ENCODE data around the gene KRT222.
A peak's percentile ranks its signal among the peaks of the same experiment; 100 is the strongest.

The KRT222 gene

DNA sequence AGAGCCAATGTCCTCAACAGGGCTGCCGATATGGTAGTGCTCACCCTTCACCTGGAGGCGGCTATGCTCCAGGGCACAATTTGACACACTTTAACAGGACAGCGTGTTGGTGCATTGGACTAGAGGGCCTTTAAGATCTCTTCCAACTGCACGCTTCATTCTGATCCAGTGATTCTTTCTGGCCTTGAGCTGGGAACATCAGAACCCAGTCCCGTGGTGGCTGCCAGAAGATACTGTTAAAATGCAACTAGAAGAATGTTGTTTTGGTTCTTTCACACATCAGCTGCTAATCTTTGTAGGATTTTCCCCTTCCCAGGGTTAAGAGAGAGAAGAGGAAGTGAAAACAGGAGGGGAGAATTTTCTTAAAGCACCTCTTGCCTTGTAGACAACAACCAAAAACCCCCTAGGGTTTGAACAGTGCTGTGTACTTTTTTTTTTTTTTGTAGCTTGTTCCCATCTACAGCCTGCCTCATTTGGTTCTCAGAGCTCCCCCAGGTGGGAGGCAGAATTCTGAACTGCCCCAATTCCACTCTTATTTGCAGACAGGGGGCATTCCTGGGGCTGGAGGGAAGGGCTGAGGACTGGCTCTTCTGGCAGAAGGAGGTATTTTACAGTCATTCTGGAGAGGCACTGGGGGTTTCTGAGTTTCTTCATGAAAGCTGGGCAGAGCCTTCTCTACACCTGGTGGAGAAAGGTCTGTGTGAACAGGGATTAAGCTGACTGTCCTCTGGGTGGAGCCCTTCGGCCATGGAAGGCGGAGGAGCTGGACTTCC lies 49.7 kb downstream of the KRT222 start:
- DNase-seq (ENCODE audit: low read depth, low spot score): no peak

GRCh38 chr17:40614431-40615067 lies 50.4 kb downstream of the KRT222 start:
- no peak for DNase-seq (ENCODE audit: low read depth, low spot score)

- DNase-seq (ENCODE audit: low read depth, low spot score): no peak
These were observed 51.4 kb downstream of the KRT222 start for GRCh38 chr17:40613467-40614154.

GRCh38 chr17:40612599-40613244 lies 52.3 kb downstream of the KRT222 start:
- no peak for DNase-seq (ENCODE audit: low read depth, low spot score)

- no peak for DNase-seq (ENCODE audit: low read depth, low spot score)
These were observed 53.0 kb downstream of the KRT222 start for GRCh38 chr17:40611840-40612474.

DNA sequence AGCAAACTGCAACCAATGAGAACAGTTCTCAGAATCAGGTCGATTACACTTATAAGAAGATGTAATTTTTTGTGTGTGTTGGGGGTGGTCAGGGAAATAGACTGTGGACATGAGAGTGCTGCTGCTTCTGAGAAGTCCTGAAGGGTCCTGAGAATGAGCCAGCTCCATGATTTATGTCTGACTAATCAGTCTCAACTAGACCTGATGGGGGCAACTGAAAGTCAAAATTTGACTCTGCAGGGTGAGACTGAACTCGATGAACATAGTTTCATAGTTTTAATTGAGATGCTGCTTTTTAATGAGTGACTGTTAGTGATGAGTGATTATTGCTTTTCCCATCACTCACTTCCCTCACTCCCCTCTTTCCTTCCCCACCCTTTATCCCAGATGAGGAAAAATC lies 54.6 kb downstream of the KRT222 start:
- DNase-seq (ENCODE audit: low read depth, low spot score): no peak

DNA sequence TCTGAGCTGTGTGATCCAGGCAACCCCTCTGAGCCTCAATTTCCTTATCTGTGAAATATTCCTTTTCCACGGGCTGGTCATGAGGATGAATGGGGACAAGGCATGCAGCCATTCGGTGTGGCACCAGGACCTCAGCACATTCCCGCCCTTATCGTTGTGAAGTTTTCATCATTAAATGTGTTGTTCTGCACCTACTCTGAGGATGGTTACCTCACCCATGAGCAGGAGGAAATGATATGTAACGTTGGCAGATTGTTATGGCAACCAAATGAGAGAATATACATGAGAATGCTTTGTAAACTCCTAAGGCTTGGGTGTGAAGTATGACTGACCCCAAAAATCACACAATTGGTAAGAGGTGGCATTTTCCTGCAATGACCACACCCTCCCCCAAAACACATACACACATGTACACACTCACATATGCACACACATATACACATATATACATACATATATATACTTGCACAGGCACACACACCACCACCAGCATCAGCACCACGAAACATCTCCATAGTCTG lies 56.9 kb downstream of the KRT222 start:
- DNase-seq (ENCODE audit: low read depth, low spot score): no peak

- DNase-seq (ENCODE audit: low read depth, low spot score): no peak
These were observed 57.3 kb downstream of the KRT222 start for GRCh38 chr17:40607641-40608040.

DNA sequence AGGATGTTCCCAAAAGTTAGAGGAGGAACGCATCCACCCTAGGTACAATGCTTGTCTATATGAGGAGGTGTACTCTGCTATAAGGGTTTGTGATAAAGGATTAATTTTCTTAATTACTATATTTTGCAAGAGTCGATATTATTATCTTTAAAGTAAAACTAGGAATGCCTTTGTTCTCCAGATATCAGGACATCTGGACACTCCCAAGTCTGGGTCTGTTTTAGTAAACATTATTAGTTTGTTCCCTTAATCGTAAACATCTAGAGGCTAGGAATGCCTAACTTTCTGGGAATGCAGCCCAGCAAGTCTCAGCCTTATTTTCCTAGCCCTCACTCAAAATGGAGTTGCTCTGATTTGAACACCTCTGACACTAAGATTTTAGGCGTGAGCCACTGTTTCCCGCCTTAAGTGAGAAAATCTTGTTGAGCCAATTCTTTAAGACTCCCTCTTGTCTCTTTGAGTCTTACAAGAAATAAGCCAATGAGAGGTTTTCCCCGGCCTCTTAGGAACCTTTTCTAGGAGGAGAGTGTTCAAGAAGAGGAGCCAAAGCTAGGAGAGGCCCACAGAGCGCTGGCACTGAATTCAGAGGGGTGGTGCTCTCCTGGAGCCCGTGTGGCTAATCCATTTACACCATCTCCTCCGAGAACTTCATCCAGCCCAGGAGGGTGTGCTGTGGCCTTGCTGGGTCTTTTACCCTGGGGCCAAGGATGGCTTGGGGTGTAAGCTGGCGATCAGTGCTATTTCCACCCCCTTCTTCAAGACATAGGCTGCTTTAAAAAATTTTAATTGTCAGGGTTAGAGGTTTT lies 58.2 kb downstream of the KRT222 start:
- no peak for DNase-seq (ENCODE audit: low read depth, low spot score)

DNA sequence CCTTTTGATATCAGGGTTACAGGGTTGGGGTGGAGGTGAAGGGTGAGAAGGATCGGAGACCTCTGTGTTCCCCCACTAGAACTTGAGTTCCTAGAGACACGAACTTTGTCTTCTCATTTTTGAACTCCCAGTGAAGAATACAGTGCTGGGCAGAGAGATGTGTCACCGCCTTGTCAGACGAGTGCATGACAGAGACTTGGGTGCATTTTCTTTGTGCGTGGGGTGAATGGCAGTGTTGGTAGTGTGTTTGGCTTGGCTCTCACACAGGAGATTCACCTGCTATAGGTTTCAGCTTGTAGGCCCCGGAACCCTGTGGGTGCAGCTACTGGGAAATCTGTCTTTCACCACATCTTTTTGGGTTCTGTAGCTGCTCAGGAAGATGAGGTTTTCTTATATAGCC lies 59.7 kb downstream of the KRT222 start:
- peak; percentile 52 for DNase-seq (ENCODE audit: low read depth, low spot score)

Measured in activated naive CD8-positive, alpha-beta T cell treated with anti-CD3 and anti-CD28 coated beads, Interleukin-2, amount 50 U/mL, for 16 hours (primary cell).